Gastrocnemius medialis (tissue), 4 donors: ENCODE results near the gene ADCY1. TPM values are rescaled to one million over a fixed set of nuclear protein-coding genes. Genes with fewer than 3 reads are reported as not detected.

Source experiments
- ATAC-seq, 2 donors: fragments of 150-250 bp; one replicate each; pipeline ENCODE4 v1.9.1; 2016
- DNase-seq, 2 donors: peaks; one replicate each; pipeline ENCODE4 v3.0.0-alpha.2; 2019
- H3K27ac ChIP-seq, 4 donors: fragments of 200-600 bp; sonication (generic); 1 replicate in 1 of 4; 2 replicates in 3 of 4; pipeline ENCODE4 v1.5.1; 2016 to 2018; ENCODE audit warnings: mild to moderate bottlenecking in 2 of 4, moderate library complexity in 1 of 4
- H3K27me3 ChIP-seq, 3 donors: fragments of 200-600 bp; sonication (generic) in 2 of 3; 1 replicate in 1 of 3; 2 replicates in 2 of 3; pipeline versions ENCODE4 v1.5.1 to v1.6.0; 2016 to 2019; ENCODE audit warnings: mild to moderate bottlenecking in 1 of 3, moderate library complexity in 1 of 3
- H3K36me3 ChIP-seq, 2 donors: fragments of 200-600 bp; sonication (generic) in 1 of 2; one replicate each; pipeline ENCODE4 v1.5.1; 2017 to 2018
- H3K4me1 ChIP-seq, 2 donors: fragments of 200-600 bp; sonication (generic) in 1 of 2; one replicate each; pipeline ENCODE4 v1.5.1; 2016 to 2017; ENCODE audit warnings: mild to moderate bottlenecking in 2 of 2
- H3K4me3 ChIP-seq, 4 donors: fragments of 200-600 bp; sonication (generic) in 3 of 4; 1 replicate in 1 of 4; 2 replicates in 3 of 4; pipeline ENCODE4 v1.5.1; 2016 to 2019; ENCODE audit warnings: mild to moderate bottlenecking in 2 of 4
- H3K9me3 ChIP-seq, 3 donors: fragments of 200-600 bp; sonication (generic) in 2 of 3; 1 replicate in 1 of 3; 2 replicates in 2 of 3; pipeline ENCODE4 v1.5.1; 2016 to 2019
- POLR2A ChIP-seq, 2 donors: fragments of 450-650 bp; IDR thresholded peaks; one replicate each; pipeline ENCODE4 v1.6.1; 2017; ENCODE audit warnings: antibody characterized with exemption in 2 of 2, mild to moderate bottlenecking in 2 of 2, moderate library complexity in 2 of 2
- in situ Hi-C, 4 donors: fragments of 200-750 bp; cut with MboI; loops; one replicate each; pipeline versions ENCODE4 v1.15.0 to v1.8.0; 2017; ENCODE audit warnings: low sequenced_read_pairs in 4 of 4
- intact Hi-C: fragments of 100-400 bp; cut with DNase I; formaldehyde crosslinking; loops from one replicate; pipeline ENCODE4 v1.15.1; 2023; ENCODE audit warnings: low total_unique reads
- total RNA-seq, 4 donors: library from RNA; depleted of rRNA; stranded (reverse); fragments of >200 nt; gene quantifications; one replicate each; pipeline versions ENCODE4 v1.1.0 to v1.2.3, GENCODE V29; 2016
- TF ChIP-seq, protein P1 (sequence below), 5 experiments: fragments of 450-650 bp in 3 of 5; fragments of 200-600 bp in 2 of 5; sonication (generic) in 2 of 5; IDR thresholded peaks in 4 of 5; conservative IDR thresholded peaks in 1 of 5; 1 replicate in 4 of 5; 2 replicates in 1 of 5; pipeline ENCODE4 v1.5.1; 2016 to 2019; ENCODE audit warnings: antibody characterized with exemption in 5 of 5, mild to moderate bottlenecking in 3 of 5, moderate library complexity in 3 of 5

The ADCY1 gene
- total RNA-seq, 4 donors from 2014 or later, result 0.42 to 3.5 (median 1.4) TPM

DNA sequence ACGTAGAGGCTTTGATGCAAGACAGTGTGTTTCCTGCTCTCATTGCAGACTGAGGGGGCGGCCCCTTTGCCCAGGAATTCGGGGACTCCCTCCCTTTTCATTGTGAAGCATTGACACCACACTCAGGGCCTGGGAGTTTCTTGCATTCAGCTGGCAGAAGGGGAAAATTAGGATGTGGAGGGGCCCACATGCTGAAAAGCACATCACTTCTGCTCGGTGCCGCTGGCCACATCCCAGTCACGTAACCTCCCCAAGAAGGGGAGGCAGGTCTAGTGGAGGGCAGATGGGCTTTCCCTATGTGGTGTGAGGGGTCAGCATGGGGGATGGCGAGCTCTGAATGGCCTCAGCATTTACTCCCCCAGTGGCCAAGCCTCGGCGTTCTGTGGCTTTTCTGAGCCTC, 47.9 kb downstream of the ADCY1 start:
- Histone ChIP-seq H3K36me3 (no peaks in the 10 kb centered on the region), H3K4me1 (no peaks in the 10 kb centered on the region), H3K27me3 (no peaks in the 10 kb centered on the region), H3K27ac (no peak overlapping the region), H3K4me3 (no peak overlapping the region), H3K9me3 (no peaks in the 10 kb centered on the region)
- intact Hi-C loops (no loop called here), in situ Hi-C loops (no loop called here)
- TF ChIP-seq, protein P1, sequence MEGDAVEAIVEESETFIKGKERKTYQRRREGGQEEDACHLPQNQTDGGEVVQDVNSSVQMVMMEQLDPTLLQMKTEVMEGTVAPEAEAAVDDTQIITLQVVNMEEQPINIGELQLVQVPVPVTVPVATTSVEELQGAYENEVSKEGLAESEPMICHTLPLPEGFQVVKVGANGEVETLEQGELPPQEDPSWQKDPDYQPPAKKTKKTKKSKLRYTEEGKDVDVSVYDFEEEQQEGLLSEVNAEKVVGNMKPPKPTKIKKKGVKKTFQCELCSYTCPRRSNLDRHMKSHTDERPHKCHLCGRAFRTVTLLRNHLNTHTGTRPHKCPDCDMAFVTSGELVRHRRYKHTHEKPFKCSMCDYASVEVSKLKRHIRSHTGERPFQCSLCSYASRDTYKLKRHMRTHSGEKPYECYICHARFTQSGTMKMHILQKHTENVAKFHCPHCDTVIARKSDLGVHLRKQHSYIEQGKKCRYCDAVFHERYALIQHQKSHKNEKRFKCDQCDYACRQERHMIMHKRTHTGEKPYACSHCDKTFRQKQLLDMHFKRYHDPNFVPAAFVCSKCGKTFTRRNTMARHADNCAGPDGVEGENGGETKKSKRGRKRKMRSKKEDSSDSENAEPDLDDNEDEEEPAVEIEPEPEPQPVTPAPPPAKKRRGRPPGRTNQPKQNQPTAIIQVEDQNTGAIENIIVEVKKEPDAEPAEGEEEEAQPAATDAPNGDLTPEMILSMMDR (IDR thresholded peaks at IDR 0.05 in 4 of 5, conservative IDR thresholded peaks at IDR 0.05 in 1 of 5), result no peak
- ATAC-seq, result no peak
- DNase-seq, result no peak

DNA sequence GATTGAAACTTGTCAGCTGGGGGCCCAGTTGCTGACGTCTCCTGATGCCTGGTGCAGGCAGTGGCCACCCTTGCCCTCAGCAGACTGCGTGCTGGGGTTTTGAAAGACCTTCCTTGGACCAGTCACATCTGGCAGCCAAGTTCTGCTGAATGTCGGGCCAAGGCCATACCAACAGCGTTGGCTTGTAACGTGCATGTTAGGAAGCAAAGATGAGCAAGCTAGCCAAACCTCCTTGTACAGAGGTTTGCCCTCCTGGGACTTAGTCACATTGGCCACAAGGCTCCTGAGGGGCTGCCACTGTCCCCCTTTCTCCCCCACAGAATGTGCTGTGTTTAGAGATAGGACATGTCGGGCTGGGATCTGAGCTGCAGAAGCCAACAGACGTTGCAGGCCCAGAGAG, 49.0 kb downstream of the ADCY1 start:
- Histone ChIP-seq H3K36me3 (no peaks in the 10 kb centered on the region), H3K4me3 (no peak overlapping the region), H3K27me3 (no peaks in the 10 kb centered on the region), H3K27ac (no peak overlapping the region), H3K9me3 (no peaks in the 10 kb centered on the region), H3K4me1 (no peaks in the 10 kb centered on the region)
- DNase-seq (no peak), ATAC-seq (no peak)
- intact Hi-C loops, result no loop called here
- in situ Hi-C loops, result no loop called here
- TF ChIP-seq POLR2A (IDR thresholded peaks at IDR 0.05), result no peak
- TF ChIP-seq, protein P1 (IDR thresholded peaks at IDR 0.05 in 4 of 5, conservative IDR thresholded peaks at IDR 0.05 in 1 of 5), result no peak

DNA sequence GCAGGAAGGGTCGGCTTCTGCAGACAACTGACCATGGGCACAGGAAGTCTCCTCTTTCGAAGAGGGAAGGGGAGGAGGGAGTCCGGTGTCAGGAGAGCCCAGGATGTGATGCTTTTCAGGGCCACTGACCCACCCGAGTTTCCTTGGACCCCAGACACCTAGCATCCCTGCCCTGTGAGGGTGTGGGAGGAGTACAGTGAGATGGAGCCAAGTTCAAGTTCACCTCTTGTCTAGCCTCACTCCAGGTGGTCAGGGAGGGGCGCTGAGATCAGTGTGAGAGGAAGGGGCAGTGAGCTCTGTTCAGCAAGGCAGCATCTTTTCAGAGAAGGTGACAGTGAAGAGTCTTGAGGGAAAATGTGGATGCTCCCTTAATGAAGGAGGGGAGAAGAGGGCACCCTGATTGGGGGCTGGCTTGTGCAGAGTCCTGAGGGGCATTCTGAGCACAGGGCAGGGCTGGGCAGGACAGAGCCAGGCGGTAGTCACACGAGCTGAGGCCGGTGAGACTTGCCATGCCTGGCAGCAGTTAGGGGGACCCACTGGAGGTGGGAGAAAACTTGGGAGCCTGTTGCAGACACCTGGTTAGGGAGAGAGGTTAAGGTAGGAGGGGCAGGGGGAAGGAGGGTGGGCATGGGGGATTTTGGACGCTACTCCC, 49.7 kb downstream of the ADCY1 start:
- H3K27me3 ChIP-seq, result no peaks in the 10 kb centered on the region
- no peaks in the 10 kb centered on the region for H3K9me3 ChIP-seq
- in situ Hi-C loops, result no loop called here
- TF ChIP-seq, protein P1 (IDR thresholded peaks at IDR 0.05 in 4 of 5, conservative IDR thresholded peaks at IDR 0.05 in 1 of 5), result no peak
- no peak for TF ChIP-seq POLR2A (IDR thresholded peaks at IDR 0.05)
- no peak for DNase-seq
- H3K4me1 ChIP-seq, result no peaks in the 10 kb centered on the region
- H3K4me3 ChIP-seq, result no peak overlapping the region
- intact Hi-C loops, result no loop called here
- no peak overlapping the region for H3K27ac ChIP-seq
- ATAC-seq, result no peak
- no peaks in the 10 kb centered on the region for H3K36me3 ChIP-seq

DNA sequence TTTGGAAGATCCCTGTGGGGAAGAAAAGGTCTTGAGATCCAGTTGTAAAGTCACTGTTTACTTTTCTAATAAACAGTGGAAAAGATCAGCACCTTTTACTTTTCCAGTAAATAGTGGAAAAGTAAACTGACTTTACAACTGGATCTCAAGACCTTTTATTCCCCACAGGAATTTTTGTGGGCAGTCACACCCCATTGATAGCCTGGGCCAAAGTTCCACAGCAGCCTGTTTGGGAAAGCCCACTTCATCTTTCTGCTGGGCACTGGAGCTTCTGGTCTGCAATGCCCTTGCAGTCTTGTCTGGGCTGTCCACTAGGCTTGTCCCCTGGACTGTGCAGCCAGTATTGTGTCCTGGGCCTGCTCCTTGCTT, 50.2 kb downstream of the ADCY1 start:
- in situ Hi-C loops, result no loop called here
- no peak for TF ChIP-seq POLR2A (IDR thresholded peaks at IDR 0.05)
- TF ChIP-seq, protein P1 (IDR thresholded peaks at IDR 0.05 in 4 of 5, conservative IDR thresholded peaks at IDR 0.05 in 1 of 5), result no peak
- Histone ChIP-seq H3K27me3 (no peaks in the 10 kb centered on the region), H3K4me3 (no peak overlapping the region), H3K36me3 (no peaks in the 10 kb centered on the region), H3K9me3 (no peaks in the 10 kb centered on the region), H3K27ac (no peak overlapping the region), H3K4me1 (no peaks in the 10 kb centered on the region)
- no peak for ATAC-seq
- DNase-seq, result no peak
- intact Hi-C loops, result no loop called here

DNA sequence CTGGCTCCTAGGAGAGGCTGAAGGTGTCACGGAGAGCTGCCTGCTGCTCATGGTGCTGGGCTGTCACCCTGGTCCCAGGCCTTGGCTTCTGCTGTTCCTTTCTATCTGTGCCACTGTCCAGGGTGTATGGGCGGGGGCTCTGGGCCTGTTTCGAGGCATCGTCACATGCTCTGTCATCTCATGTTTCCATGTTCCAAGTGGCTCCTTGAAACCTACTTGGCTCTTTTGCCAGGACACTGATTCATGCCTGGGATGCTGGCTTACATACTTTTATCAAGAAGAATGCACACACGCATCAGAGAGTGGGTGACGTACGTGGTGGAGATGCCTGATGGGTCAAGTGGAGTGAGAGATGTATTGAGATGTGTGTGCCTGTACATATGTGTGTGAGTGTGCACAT, 50.9 kb downstream of the ADCY1 start:
- ATAC-seq (peak in 1 of 2 donors; percentile 52), DNase-seq (no peak)
- Histone ChIP-seq H3K27ac (no peak overlapping the region), H3K4me3 (no peak overlapping the region), H3K27me3 (no peaks in the 10 kb centered on the region), H3K9me3 (no peaks in the 10 kb centered on the region), H3K36me3 (no peaks in the 10 kb centered on the region), H3K4me1 (no peaks in the 10 kb centered on the region)
- TF ChIP-seq, protein P1 (IDR thresholded peaks at IDR 0.05 in 4 of 5, conservative IDR thresholded peaks at IDR 0.05 in 1 of 5), result no peak
- no peak for TF ChIP-seq POLR2A (IDR thresholded peaks at IDR 0.05)
- intact Hi-C loops (no loop called here), in situ Hi-C loops (no loop called here)
